Activated CD8-positive, alpha-beta T cell treated with anti-CD3 and anti-CD28 coated beads for 36 hours (primary cell): Measurements from ENCODE around the gene SACM1L. TPM values are rescaled to one million over a fixed set of nuclear protein-coding genes. Genes with fewer than 3 reads are reported as not detected.

ENCODE experiments used
- ATAC-seq: fragments of 200-7000 bp; cut with Tn5 transposase; one replicate; pipeline ENCODE4 v1.10.0; 2021; ENCODE audit warnings: mild to moderate bottlenecking, moderate library complexity
- CTCF ChIA-PET: fragments of 350-600 bp; sonication (Branson Sonifier 250); formaldehyde crosslinking; loops from one replicate; lab custom pipeline; 2021; ENCODE audit warnings: antibody characterized with exemption; lab: Charles Lee
- POLR2A ChIA-PET: fragments of 350-600 bp; sonication (Branson Sonifier 250); formaldehyde crosslinking; loops from one replicate; lab custom pipeline; 2021; ENCODE audit warnings: antibody characterized with exemption; lab: Charles Lee
- DNase-seq: peaks from one replicate; pipeline ENCODE4 v3.0.0-alpha.2; 2020
- H3K27ac Mint-ChIP-seq: one replicate; pipeline ENCODE4 v1.8.0; 2021; ENCODE audit warnings: mild to moderate bottlenecking, mixed read lengths
- H3K27me3 Mint-ChIP-seq: one replicate; pipeline ENCODE4 v1.8.0; 2021; ENCODE audit warnings: mixed read lengths
- H3K36me3 Mint-ChIP-seq: one replicate; pipeline ENCODE4 v1.8.0; 2021; ENCODE audit warnings: low read depth, mixed read lengths
- H3K4me1 Mint-ChIP-seq: one replicate; pipeline ENCODE4 v1.8.0; 2021; ENCODE audit warnings: low read depth, mixed read lengths
- H3K4me3 Mint-ChIP-seq: one replicate; pipeline ENCODE4 v1.8.0; 2021; ENCODE audit warnings: mild to moderate bottlenecking, moderate library complexity, mixed read lengths
- H3K9me3 Mint-ChIP-seq: one replicate; pipeline ENCODE4 v1.8.0; 2021; ENCODE audit warnings: mixed read lengths
- CTCF ChIP-seq: fragments of 200-600 bp; IDR thresholded peaks from one replicate; pipeline ENCODE4 v1.8.0; 2022; ENCODE audit warnings: antibody characterized with exemption, mild to moderate bottlenecking
- intact Hi-C: fragments of 100-400 bp; cut with micrococcal nuclease; formaldehyde crosslinking; loops from one replicate; pipeline ENCODE4 v1.10.0; 2022
- total RNA-seq, 2 experiments: library from RNA; stranded (reverse); gene quantifications; one replicate each; pipeline ENCODE4 v1.2.3, GENCODE V29; 2021

SACM1L gene
- total RNA-seq, 2 experiments from 2014 or later, result 52.6 to 56.0 TPM

GRCh38 chr3:45647148-45647619, 42.0 kb upstream of the SACM1L start:
- CTCF ChIA-PET, result interaction anchor here (1.0 kb wide), 1 partner anchor 13 kb away, joined by 3 read pairs; no protein-coding TSS in a partner anchor
- TF ChIP-seq CTCF, result no peak
- H3K4me3 Mint-ChIP-seq, result no peak overlapping the region
- H3K4me1 Mint-ChIP-seq, result no peaks in the 10 kb centered on the region
- DNase-seq, result no peak
- POLR2A ChIA-PET, result no interaction called here
- no peak overlapping the region for H3K27ac Mint-ChIP-seq
- peaks cover 6% of the 10 kb centered on the region for H3K9me3 Mint-ChIP-seq
- intact Hi-C loops, result no loop called here
- peaks cover 28% of the 10 kb centered on the region for H3K36me3 Mint-ChIP-seq
- H3K27me3 Mint-ChIP-seq, result no peaks in the 10 kb centered on the region
- no peak for ATAC-seq

DNA sequence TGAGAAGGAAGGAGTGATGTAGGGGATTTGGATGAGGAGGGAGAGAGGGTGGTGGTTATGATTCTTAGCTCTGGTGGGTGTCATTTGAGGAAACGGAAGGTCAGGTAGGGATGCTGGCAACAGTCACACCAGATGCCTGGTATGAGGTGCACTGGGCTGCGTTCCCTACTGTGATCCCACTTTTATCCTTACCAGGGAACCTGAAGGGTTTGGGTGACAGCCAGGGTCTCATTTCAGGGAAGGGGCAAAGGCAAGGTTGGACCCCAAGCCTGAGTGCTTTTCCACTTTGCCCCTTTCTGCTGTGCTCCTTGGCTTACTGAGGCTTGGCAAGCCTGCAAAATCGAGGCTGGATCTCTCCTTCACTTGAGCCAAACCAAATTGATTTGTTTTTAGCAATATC, 36.0 kb upstream of the SACM1L start:
- Mint-ChIP-seq H3K36me3 (peaks cover 18% of the 10 kb centered on the region), H3K4me3 (no peak overlapping the region), H3K4me1 (peaks cover 10% of the 10 kb centered on the region), H3K9me3 (peaks cover 4% of the 10 kb centered on the region), H3K27ac (no peak overlapping the region), H3K27me3 (no peaks in the 10 kb centered on the region)
- intact Hi-C loops, result no loop called here
- ATAC-seq (no peak), DNase-seq (no peak)
- ChIA-PET CTCF (interaction anchor here (0.9 to 1.4 kb wide), 4 partner anchors 8 to 107 kb away, joined by 3 to 5 read pairs (median 3); no protein-coding TSS in a partner anchor), POLR2A (no interaction called here)
- no peak for TF ChIP-seq CTCF

DNA sequence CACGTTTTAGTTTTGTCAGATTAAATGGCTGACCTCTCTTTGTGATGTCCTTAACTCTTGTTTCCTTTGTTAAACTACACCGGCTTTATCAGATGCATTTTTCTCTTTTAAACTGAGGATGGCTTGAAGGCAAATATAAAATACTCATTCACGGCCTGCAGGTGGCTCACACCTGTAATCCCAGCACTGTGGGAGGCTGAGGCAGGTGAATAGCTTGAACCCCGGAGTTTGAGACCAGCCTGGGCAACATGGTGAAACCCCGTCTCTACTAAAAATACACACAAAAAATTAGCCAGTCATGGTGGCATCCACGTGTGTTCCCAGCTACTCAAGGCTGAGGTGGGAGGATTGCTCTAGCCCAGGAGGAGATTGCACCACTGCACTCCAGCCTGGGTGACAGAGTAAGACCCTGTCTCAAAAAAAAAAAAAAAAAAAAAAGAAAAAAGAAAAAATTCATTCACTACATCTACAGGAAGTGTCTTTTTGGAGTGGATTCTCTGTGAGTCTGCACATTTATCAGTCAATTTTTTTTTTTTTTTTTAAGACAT, 34.7 kb upstream of the SACM1L start:
- no peak for DNase-seq
- H3K36me3 Mint-ChIP-seq, result peaks cover 11% of the 10 kb centered on the region

DNA sequence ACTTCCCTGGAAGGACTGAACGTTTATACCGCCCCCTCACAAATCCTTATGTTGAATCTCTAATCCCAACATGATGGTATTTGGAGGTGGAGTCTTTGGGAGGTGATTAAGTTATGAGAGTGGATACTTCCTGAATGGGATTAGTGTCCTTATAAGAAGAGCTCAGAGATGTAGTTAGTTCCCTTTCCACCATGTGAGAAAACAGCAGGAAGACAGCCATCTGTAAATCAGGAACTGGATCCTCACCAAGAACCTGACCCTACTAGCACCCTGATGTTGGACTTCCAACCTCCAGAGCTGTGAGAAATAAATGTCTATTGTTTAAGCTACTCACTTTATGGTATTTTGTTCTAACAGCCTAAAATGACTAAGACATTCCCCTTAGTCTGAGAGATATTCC, 33.3 kb upstream of the SACM1L start:
- DNase-seq, result no peak
- CTCF ChIA-PET, result interaction anchor here (0.7 to 4.1 kb wide), 23 partner anchors 10 to 615 kb away, joined by 3 to 49 read pairs (median 5); partner anchors contain the start of genes LIMD1 and SACM1L
- no peaks in the 10 kb centered on the region for H3K9me3 Mint-ChIP-seq
- no peak for ATAC-seq
- intact Hi-C loops, result loop anchor here (2.0 to 5.0 kb wide), 2 partner anchors 64 to 145 kb away; partner anchors contain the start of gene LIMD1
- H3K36me3 Mint-ChIP-seq, result peaks cover 1% of the 10 kb centered on the region
- no peak overlapping the region for H3K4me3 Mint-ChIP-seq
- no peak for TF ChIP-seq CTCF
- POLR2A ChIA-PET, result interaction anchor here (1.3 kb wide), 1 partner anchor 11 kb away, joined by 5 read pairs; no protein-coding TSS in a partner anchor
- peaks cover 14% of the 10 kb centered on the region for H3K4me1 Mint-ChIP-seq
- no peak overlapping the region for H3K27ac Mint-ChIP-seq
- no peaks in the 10 kb centered on the region for H3K27me3 Mint-ChIP-seq

More for the DNA sequence above, 34.7 kb upstream of the SACM1L start:
- H3K9me3 Mint-ChIP-seq, result peaks cover 4% of the 10 kb centered on the region
- peaks cover 10% of the 10 kb centered on the region for H3K4me1 Mint-ChIP-seq
- intact Hi-C loops, result no loop called here
- ATAC-seq, result no peak
- H3K4me3 Mint-ChIP-seq, result no peak overlapping the region
- H3K27ac Mint-ChIP-seq, result no peak overlapping the region
- no peaks in the 10 kb centered on the region for H3K27me3 Mint-ChIP-seq
- no peak for TF ChIP-seq CTCF
- CTCF ChIA-PET, result interaction anchor here (0.9 to 4.1 kb wide), 5 partner anchors 10 to 614 kb away, joined by 3 to 49 read pairs (median 4); no protein-coding TSS in a partner anchor
- POLR2A ChIA-PET, result interaction anchor here (1.0 to 1.1 kb wide), 2 partner anchors 9 to 24 kb away, joined by 3 to 4 read pairs; no protein-coding TSS in a partner anchor
